Fibroblast of the aortic adventitia (primary cell): Measurements from ENCODE around the gene KRT4. TPM values are rescaled to one million over a fixed set of nuclear protein-coding genes. Genes with fewer than 3 reads are reported as not detected.

Source experiments
- DNase-seq: peaks from one replicate; pipeline ENCODE4 v3.0.0-alpha.2; 2010; ENCODE audit warnings: low read depth
- H3K4me3 ChIP-seq: 2 replicates; pipeline ENCODE4 v1.5.1; 2011; ENCODE audit warnings: low read depth, mild to moderate bottlenecking, control low read depth, low read length, moderate library complexity
- total RNA-seq: library from RNA; depleted of rRNA; stranded (reverse); fragments of >200 nt; gene quantifications from 2 replicates; pipeline ENCODE4 v1.2.3, GENCODE V29; 2012; ENCODE audit warnings: low replicate concordance
- TF ChIP-seq, protein P1 (sequence below): IDR thresholded peaks from 2 replicates; pipeline ENCODE4 v1.5.1; 2011; ENCODE audit warnings: mild to moderate bottlenecking, low read length, control low read depth, inconsistent platforms; ENCODE audit not compliant: insufficient read depth

The KRT4 gene
- total RNA-seq, 1 donor: not detected

DNA sequence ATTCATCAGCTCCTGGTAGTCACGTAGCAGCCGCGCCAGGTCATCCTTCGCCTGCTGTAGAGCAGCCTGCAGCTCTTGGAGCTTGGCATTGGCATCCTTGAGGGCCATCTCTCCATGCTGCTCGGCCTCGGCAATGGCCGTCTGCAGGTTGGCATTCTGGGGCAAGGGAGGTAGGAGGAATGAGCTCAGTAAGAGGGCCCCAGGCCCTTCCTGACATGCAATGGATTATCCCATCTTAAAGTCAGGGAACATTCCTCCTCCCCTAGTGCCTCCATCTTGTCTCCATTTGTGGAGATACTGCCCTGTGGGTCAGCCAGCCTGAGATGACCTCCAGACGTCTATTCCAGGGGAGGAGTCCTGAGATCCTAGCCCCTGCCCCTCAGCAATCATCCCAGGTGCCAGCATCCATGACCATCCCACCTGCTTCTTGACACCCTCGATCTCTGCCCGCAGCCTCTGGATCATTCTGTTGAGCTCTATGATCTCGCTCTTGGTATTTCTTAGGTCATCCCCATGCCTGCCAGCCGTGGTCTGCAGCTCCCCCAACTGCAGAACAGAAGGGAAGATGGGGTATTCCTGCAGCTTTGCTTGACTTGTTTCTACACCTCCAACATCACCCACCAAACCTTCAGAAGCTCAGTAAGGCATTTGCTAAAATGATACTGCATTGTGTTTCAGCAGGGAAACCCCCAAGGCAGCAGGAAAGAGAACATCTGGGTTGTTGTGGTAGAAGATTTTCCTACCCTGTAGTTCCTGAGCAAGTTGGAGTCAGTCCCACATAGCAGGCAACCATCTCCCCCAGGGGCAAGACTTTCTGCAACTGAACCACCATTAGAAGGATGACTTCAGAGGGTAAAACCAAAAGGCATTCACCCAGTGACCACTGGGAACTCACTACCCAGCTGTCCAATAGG lies 22.4 kb downstream of the KRT4 start:
- TF ChIP-seq, protein P1, sequence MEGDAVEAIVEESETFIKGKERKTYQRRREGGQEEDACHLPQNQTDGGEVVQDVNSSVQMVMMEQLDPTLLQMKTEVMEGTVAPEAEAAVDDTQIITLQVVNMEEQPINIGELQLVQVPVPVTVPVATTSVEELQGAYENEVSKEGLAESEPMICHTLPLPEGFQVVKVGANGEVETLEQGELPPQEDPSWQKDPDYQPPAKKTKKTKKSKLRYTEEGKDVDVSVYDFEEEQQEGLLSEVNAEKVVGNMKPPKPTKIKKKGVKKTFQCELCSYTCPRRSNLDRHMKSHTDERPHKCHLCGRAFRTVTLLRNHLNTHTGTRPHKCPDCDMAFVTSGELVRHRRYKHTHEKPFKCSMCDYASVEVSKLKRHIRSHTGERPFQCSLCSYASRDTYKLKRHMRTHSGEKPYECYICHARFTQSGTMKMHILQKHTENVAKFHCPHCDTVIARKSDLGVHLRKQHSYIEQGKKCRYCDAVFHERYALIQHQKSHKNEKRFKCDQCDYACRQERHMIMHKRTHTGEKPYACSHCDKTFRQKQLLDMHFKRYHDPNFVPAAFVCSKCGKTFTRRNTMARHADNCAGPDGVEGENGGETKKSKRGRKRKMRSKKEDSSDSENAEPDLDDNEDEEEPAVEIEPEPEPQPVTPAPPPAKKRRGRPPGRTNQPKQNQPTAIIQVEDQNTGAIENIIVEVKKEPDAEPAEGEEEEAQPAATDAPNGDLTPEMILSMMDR: no peak
- DNase-seq: no peak
- H3K4me3 ChIP-seq: no peak overlapping the region

DNA sequence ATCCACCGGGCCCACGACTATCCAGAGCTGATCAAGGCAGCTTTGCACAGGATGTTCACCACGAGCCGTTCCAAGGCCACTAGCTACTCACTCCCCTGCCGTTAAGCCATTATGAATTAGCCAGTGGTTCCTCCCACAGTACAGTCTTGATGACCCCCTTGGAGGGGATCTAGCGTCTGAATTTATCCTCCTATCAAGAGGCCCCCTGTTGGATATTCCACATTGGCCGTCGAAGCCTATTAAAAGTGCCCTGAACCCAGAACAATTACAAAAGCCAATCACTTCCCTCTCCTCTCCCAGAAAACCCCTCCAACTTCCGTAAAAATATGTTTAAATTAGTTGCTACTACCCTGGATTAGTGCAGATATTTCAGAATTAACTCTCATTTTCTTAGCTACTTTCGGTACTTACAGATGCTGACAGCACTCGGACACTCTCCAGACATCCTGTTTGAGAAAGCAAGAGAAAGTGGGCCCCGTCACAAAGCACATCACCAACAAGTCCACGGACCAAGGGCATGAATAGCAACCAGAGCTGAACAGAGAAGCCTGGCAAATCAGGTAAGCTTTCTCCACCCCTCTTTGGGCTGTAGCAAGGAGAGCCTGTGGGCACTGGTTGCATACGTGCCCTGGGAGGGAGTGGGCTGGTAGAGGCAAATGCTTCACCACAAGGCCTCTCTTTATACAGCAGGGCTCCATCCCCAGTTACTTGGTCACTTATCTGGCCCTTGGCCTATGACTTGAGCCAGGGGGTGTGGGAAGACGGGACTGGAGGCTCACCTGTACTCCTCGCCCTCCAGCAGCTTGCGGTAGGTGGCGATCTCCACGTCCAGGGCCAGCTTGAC lies 23.3 kb downstream of the KRT4 start:
- TF ChIP-seq, protein P1: no peak
- no peak for DNase-seq
- H3K4me3 ChIP-seq: no peak overlapping the region

- TF ChIP-seq, protein P1: no peak
- DNase-seq: no peak
- no peak overlapping the region for H3K4me3 ChIP-seq
These were observed 24.1 kb downstream of the KRT4 start for GRCh38 chr12:52789637-52790426.

GRCh38 chr12:52788876-52789636 lies 24.9 kb downstream of the KRT4 start:
- TF ChIP-seq, protein P1: no peak
- no peak overlapping the region for H3K4me3 ChIP-seq
- no peak for DNase-seq

DNA sequence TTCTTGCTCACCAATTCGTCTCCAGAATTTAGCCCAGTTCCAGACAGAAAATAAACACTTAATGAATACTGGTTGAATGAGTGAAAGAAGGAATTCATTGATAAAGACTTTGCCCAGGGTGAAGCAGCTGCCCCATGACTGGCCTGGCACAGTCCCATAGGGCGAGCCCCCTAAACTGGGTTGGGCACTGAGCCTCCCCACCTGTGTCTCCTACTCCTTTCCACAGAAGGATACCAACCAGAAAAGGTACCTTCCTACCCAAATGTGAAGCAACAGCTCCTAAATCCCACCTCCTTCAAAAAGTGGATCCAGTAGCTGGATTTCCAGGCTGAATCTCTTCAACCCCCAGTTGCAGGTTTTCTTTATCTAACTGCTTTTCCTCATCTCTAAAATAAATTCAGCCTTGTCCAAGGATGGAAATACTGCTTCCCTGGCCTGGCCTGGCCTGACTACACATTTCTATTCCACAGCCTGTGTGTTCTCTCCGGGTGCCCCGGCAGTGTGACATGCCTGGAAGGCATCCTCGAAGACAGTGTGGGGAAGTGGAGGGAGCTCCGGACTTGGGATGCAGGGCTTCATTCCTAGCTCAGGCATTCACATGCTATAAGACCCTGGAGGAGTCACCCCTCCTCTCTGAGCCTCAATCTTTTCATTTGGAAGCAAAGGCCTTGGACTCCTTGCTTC lies 25.6 kb downstream of the KRT4 start:
- TF ChIP-seq, protein P1: no peak

More for the DNA sequence above, 25.6 kb downstream of the KRT4 start:
- H3K4me3 ChIP-seq: no peak overlapping the region
- DNase-seq: no peak
